ENCODE results near the gene BMPR1A. TPM values are rescaled to one million over a fixed set of nuclear protein-coding genes. Genes with fewer than 3 reads are reported as not detected.

The BMPR1A gene
- total and polyA plus RNA-seq, 10 of the 15 experiments (the other 5 are each of a cell fraction or from before 2014, with no cell fraction given), result 2.3 to 22.7 (median 13.1) TPM

- intact Hi-C loops (cut with micrococcal nuclease; ENCODE audit: unreplicated experiment), result no loop called here
Measured at GRCh38 chr10:86721232-86721631, 35.2 kb upstream of the BMPR1A start.

More at GRCh38 chr10:86721232-86721631, 35.2 kb upstream of the BMPR1A start:
- H3K27ac ChIP-seq (ENCODE audit: control insufficient read depth, insufficient read depth), result no peak overlapping the region
- H3K9ac ChIP-seq (ENCODE audit: control insufficient read depth, insufficient read depth, low read length), result no peak overlapping the region
- TF ChIP-seq BCL11A (IDR thresholded peaks at IDR 0.05; ENCODE audit: low read depth, low read length) (no peak), SREBF2 (IDR thresholded peaks at IDR 0.05; ENCODE audit: low read length) (no peak), CHD1 (IDR thresholded peaks at IDR 0.05; ENCODE audit: low read depth, low read length) (no peak), MTA2 (IDR thresholded peaks at IDR 0.05; ENCODE audit: low read depth) (no peak), HDAC2 (IDR thresholded peaks at IDR 0.05) (no peak), CBFB (IDR thresholded peaks at IDR 0.05; ENCODE audit: low read depth) (no peak), ZSCAN29 (IDR thresholded peaks at IDR 0.05) (no peak), RCOR1 (conservative IDR thresholded peaks at IDR 0.05; ENCODE audit: low read depth, low read length) (no peak), GATAD2B (conservative IDR thresholded peaks at IDR 0.05; ENCODE audit: low read depth) (no peak), CHD2 (IDR thresholded peaks at IDR 0.05; ENCODE audit: borderline replicate concordance, low read depth, low read length) (no peak), POLR2AphosphoS5 (IDR thresholded peaks at IDR 0.05; ENCODE audit: low read length) (no peak), ATF3 (IDR thresholded peaks at IDR 0.05; ENCODE audit: borderline replicate concordance, extremely low read depth, low read depth, low read length) (no peak), HSF1 (IDR thresholded peaks at IDR 0.05; ENCODE audit: low read depth, low read length) (no peak), JUNB (IDR thresholded peaks at IDR 0.05) (no peak), KDM1A (IDR thresholded peaks at IDR 0.05; ENCODE audit: borderline replicate concordance) (no peak), ETV6 (conservative IDR thresholded peaks at IDR 0.05 in 1 of 2, IDR thresholded peaks at IDR 0.05 in 1 of 2; ENCODE audit: borderline replicate concordance in 1 of 2, low read depth in 1 of 2) (no peak), BRCA1 (IDR thresholded peaks at IDR 0.05; ENCODE audit: low read depth, low read length) (no peak), PAX5 (IDR thresholded peaks at IDR 0.05; ENCODE audit: borderline replicate concordance, low read depth, low read length) (no peak), MAX (IDR thresholded peaks at IDR 0.05; ENCODE audit: low read depth, low read length) (no peak)
- H3K4me2 ChIP-seq (ENCODE audit: control insufficient read depth, insufficient read depth), result no peak overlapping the region
- H4K20me1 ChIP-seq (ENCODE audit: control insufficient read depth, insufficient read depth), result no peaks in the 10 kb centered on the region
- H3K9me3 ChIP-seq (replicated peaks; ENCODE audit: control insufficient read depth, insufficient read depth, low read length), result no peaks in the 10 kb centered on the region
- no peak overlapping the region for H2AFZ ChIP-seq (ENCODE audit: control insufficient read depth, low read depth, low read length)
- DNase-seq (ENCODE audit: low read depth, low spot score) (no peak), FAIRE-seq (no peak), ATAC-seq (no peak)
- CTCF ChIA-PET, result no interaction called here
- SMC1A ChIA-PET (ENCODE audit: uncharacterized antibody, unreplicated experiment), result interaction anchor here (0.9 to 1.8 kb wide), 2 partner anchors 13 to 14 kb away, joined by 3 read pairs; no protein-coding TSS in a partner anchor
- H3K79me2 ChIP-seq (ENCODE audit: control insufficient read depth, insufficient read depth, low read length), result no peaks in the 10 kb centered on the region
- 54% methylated on average over 5 of the region's 5 CpGs for WGBS (ENCODE audit: insufficient coverage, insufficient replicate concordance, low lambda C conversion rate, missing lambda C conversion rate)
- no peaks in the 10 kb centered on the region for H3K36me3 ChIP-seq (ENCODE audit: control insufficient read depth in 2 of 2, insufficient read depth in 2 of 2, low read length in 1 of 2)
- POLR2A ChIA-PET, result interaction anchor here (1.3 kb wide), 1 partner anchor 13 kb away, joined by 4 read pairs; no protein-coding TSS in a partner anchor
- RAD21 ChIA-PET (ENCODE audit: unreplicated experiment), result no interaction called here
- in situ Hi-C loops (cut with MboI), result no loop called here
- no peak overlapping the region for H3K4me3 ChIP-seq
- no TSS peak for BruUV-seq (replicated peaks)
- H3K27me3 ChIP-seq (replicated peaks in 1 of 2; ENCODE audit: control insufficient read depth in 2 of 2, insufficient read depth in 2 of 2, low read length in 1 of 2), result no peaks in the 10 kb centered on the region
- H3K4me1 ChIP-seq (ENCODE audit: control insufficient read depth, insufficient read depth, low read length), result no peaks in the 10 kb centered on the region; the same call in 1 of the 2 replicates

All from GM12878 (cell line).